Keratinocyte (primary cell): ENCODE results near the gene AQP2. TPM values are rescaled to one million over a fixed set of nuclear protein-coding genes. Genes with fewer than 3 reads are reported as not detected.

Source experiments
- DNase-seq: peaks from one replicate; pipeline ENCODE4 v3.0.0-alpha.2; 2011; ENCODE audit warnings: low read depth, missing footprints, low spot score
- FAIRE-seq: peaks from 2 replicates; lab custom pipeline; 2011; peaks lifted over from hg19 to GRCh38; lab: Jason Lieb, UNC
- H2AFZ ChIP-seq: 2 replicates; pipeline ENCODE4 v1.6.0; 2012; ENCODE audit warnings: low read length, control low read depth, inconsistent platforms; ENCODE audit not compliant: control insufficient read depth
- H3K27ac ChIP-seq: 2 replicates; pipeline ENCODE4 v1.5.1; 2011; ENCODE audit warnings: low read length; ENCODE audit not compliant: control insufficient read depth, insufficient read depth
- H3K27me3 ChIP-seq: 3 replicates; pipeline ENCODE4 v1.6.0; 2011; ENCODE audit warnings: low read length; ENCODE audit not compliant: control insufficient read depth, insufficient read depth; ENCODE audit errors: extremely low read depth
- H3K36me3 ChIP-seq, 2 experiments: 2 replicates in 1 of 2; 3 replicates in 1 of 2; pipeline ENCODE4 v1.5.1; 2011; ENCODE audit warnings: low read length in 2 of 2, mild to moderate bottlenecking in 1 of 2; ENCODE audit not compliant: control insufficient read depth in 2 of 2, insufficient read depth in 2 of 2; ENCODE audit errors: extremely low read depth in 1 of 2
- H3K4me1 ChIP-seq: 3 replicates; pipeline ENCODE4 v1.5.1; 2011; ENCODE audit warnings: low read length; ENCODE audit not compliant: control insufficient read depth, insufficient read depth; ENCODE audit errors: extremely low read depth
- H3K4me2 ChIP-seq: 3 replicates; pipeline ENCODE4 v1.6.0; 2011; ENCODE audit warnings: low read depth, low read length; ENCODE audit not compliant: control insufficient read depth, insufficient read depth; ENCODE audit errors: extremely low read depth
- H3K4me3 ChIP-seq, 3 experiments: fragments of 200-600 bp in 1 of 3; sonication (generic) in 1 of 3; 2 replicates in 2 of 3; 3 replicates in 1 of 3; pipeline ENCODE4 v1.5.1; 2011 to 2016; ENCODE audit warnings: low read length in 3 of 3, mild to moderate bottlenecking in 3 of 3, control low read depth in 2 of 3, inconsistent platforms in 1 of 3, low read depth in 1 of 3, mixed read lengths in 1 of 3, mixed run types in 1 of 3, moderate library complexity in 1 of 3; ENCODE audit not compliant: control insufficient read depth in 2 of 3, insufficient read depth in 2 of 3; ENCODE audit errors: extremely low read depth in 1 of 3
- H3K79me2 ChIP-seq: 2 replicates; pipeline ENCODE4 v1.6.0; 2012; ENCODE audit warnings: low read length; ENCODE audit not compliant: control insufficient read depth, insufficient read depth
- H3K9ac ChIP-seq: 3 replicates; pipeline ENCODE4 v1.6.0; 2011; ENCODE audit warnings: low read length; ENCODE audit not compliant: control insufficient read depth, insufficient read depth; ENCODE audit errors: extremely low read depth
- H3K9me1 ChIP-seq: 3 replicates; pipeline ENCODE4 v1.6.0; 2011; ENCODE audit warnings: low read length; ENCODE audit not compliant: control insufficient read depth, insufficient read depth; ENCODE audit errors: extremely low read depth
- H3K9me3 ChIP-seq: 2 replicates; pipeline ENCODE4 v1.5.1; 2012; ENCODE audit warnings: low read depth, low read length; ENCODE audit not compliant: control insufficient read depth
- H4K20me1 ChIP-seq: 3 replicates; pipeline ENCODE4 v1.6.0; 2011; ENCODE audit warnings: low read length; ENCODE audit not compliant: control insufficient read depth, insufficient read depth; ENCODE audit errors: extremely low read depth
- EZH2 ChIP-seq: IDR thresholded peaks from one replicate; pipeline ENCODE4 v1.6.1; 2012; ENCODE audit warnings: inconsistent platforms, mild to moderate bottlenecking, low read length, moderate library complexity
- dilution Hi-C: fragments of 300-500 bp; cut with MboI; formaldehyde crosslinking; loops from one replicate; pipeline ENCODE4 v1.7.0; 2020; ENCODE audit warnings: low sequenced_read_pairs; ENCODE audit not compliant: extremely low pct_ligation_motif_present
- polyA plus RNA-seq, 5 experiments: library from polyadenylated mRNA; depleted of rRNA in 3 of 5; stranded (reverse) in 3 of 5; stranded (forward) in 1 of 5; unstranded in 1 of 5; fragments of >200 nt; gene quantifications; 1 replicate in 1 of 5; 2 replicates in 3 of 5; 3 replicates in 1 of 5; pipeline versions ENCODE4 v1.2.1 to v1.2.3, GENCODE V29; 2011 to 2012; ENCODE audit warnings: missing spikeins in 2 of 5, low read depth in 1 of 5, low replicate concordance in 1 of 5
- TF ChIP-seq, protein P1 (sequence below), 3 experiments: IDR thresholded peaks in 1 of 3; conservative IDR thresholded peaks in 1 of 3; optimal IDR thresholded peaks in 1 of 3; 2 replicates in 2 of 3; 3 replicates in 1 of 3; pipeline versions ENCODE3 to v1.5.1; 2011; ENCODE audit warnings: low read length in 3 of 3, mild to moderate bottlenecking in 3 of 3, moderate library complexity in 2 of 3, control low read depth in 1 of 3, inconsistent platforms in 1 of 3; ENCODE audit not compliant: insufficient read depth in 2 of 3; ENCODE audit errors: extremely low read depth in 1 of 3

AQP2 gene
- polyA plus RNA-seq, 1 donor (not counting 4 experiments of a cell fraction or from before 2014, with no cell fraction given) = not detected

DNA sequence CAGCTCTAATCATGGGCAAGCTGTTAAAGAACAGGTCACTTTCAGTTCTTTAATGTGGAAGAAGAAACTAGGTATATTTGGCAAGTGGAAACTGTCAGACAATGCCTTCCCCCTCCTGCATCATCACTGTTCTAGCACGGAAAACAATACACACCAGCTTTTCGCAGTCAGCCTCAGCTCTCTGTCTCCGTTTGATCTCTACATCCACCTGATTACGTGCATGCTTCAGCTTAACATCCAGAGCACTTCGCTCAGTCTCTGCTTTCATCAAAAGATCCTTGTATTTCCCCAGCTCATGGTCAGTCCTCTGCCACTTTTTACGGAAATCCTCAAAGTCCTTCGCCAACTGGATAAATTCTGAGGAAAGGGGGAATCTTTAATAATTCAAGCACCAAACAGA, 55.7 kb downstream of the AQP2 start:
- Histone ChIP-seq H3K9ac (no peak overlapping the region), H3K27me3 (no peaks in the 10 kb centered on the region), H4K20me1 (no peaks in the 10 kb centered on the region), H3K9me3 (no peaks in the 10 kb centered on the region), H3K4me1 (no peaks in the 10 kb centered on the region), H3K27ac (no peak overlapping the region), H2AFZ (no peak overlapping the region), H3K4me2 (no peak overlapping the region), H3K36me3 (peaks cover 9 to 18% of the 10 kb centered on the region in 2 experiments), H3K4me3 (no peak overlapping the region), H3K9me1 (no peaks in the 10 kb centered on the region), H3K79me2 (peaks cover 16% of the 10 kb centered on the region)
- no peak for FAIRE-seq
- DNase-seq = no peak
- dilution Hi-C loops = loop anchor here (10.0 kb wide), 1 partner anchor 59 kb away; no protein-coding TSS in a partner anchor
- no peak for TF ChIP-seq EZH2
- TF ChIP-seq, protein P1, sequence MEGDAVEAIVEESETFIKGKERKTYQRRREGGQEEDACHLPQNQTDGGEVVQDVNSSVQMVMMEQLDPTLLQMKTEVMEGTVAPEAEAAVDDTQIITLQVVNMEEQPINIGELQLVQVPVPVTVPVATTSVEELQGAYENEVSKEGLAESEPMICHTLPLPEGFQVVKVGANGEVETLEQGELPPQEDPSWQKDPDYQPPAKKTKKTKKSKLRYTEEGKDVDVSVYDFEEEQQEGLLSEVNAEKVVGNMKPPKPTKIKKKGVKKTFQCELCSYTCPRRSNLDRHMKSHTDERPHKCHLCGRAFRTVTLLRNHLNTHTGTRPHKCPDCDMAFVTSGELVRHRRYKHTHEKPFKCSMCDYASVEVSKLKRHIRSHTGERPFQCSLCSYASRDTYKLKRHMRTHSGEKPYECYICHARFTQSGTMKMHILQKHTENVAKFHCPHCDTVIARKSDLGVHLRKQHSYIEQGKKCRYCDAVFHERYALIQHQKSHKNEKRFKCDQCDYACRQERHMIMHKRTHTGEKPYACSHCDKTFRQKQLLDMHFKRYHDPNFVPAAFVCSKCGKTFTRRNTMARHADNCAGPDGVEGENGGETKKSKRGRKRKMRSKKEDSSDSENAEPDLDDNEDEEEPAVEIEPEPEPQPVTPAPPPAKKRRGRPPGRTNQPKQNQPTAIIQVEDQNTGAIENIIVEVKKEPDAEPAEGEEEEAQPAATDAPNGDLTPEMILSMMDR (optimal IDR thresholded peaks at IDR 0.05 in 1 of 3, IDR thresholded peaks at IDR 0.05 in 1 of 3, conservative IDR thresholded peaks at IDR 0.05 in 1 of 3; ENCODE audit: extremely low read depth in 1 of 3, insufficient read depth in 2 of 3, low read length in 3 of 3) = no peak

DNA sequence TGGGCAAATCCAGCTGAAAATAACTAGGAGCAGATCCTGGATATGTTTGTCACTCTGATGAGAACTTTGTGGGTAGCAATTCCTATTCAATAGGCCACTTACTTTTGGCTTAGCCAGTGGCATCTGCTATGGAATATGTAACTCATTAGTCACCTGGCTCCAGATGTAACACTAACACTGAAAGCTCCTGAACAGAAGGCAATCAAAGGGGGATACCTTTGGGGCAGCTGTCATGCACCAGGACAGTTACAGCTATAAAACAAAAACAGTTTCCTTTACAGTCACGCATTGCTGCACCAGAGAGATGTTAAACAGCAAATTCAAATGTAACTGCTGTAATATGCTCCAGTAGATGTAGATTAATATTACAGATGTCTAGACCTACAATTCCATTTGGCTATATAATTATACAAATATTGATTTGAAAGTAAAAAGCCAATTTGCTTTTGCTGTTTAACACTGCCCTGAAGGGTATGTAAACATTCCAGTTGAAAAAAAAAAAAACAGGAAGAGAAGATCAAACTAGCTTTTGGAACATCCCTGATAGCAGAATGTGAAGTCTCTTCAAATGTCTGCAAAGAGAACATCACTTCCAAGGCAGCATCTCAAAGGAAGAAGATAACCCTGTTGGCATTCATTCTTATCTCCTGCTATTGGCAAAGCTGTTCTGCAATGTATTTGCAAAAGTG, 56.4 kb downstream of the AQP2 start:
- Histone ChIP-seq H3K4me2 (no peak overlapping the region), H3K9ac (no peak overlapping the region), H3K9me3 (no peaks in the 10 kb centered on the region), H3K9me1 (no peaks in the 10 kb centered on the region), H3K79me2 (peaks cover 17% of the 10 kb centered on the region), H2AFZ (no peak overlapping the region), H3K36me3 (peaks cover 9 to 20% of the 10 kb centered on the region in 2 experiments), H3K27ac (no peak overlapping the region), H3K27me3 (no peaks in the 10 kb centered on the region), H4K20me1 (no peaks in the 10 kb centered on the region), H3K4me1 (no peaks in the 10 kb centered on the region), H3K4me3 (no peak overlapping the region)
- dilution Hi-C loops = loop anchor here (10.0 kb wide), 1 partner anchor 58 kb away; no protein-coding TSS in a partner anchor
- DNase-seq (no peak), FAIRE-seq (no peak)
- TF ChIP-seq EZH2 = no peak
- TF ChIP-seq, protein P1 (optimal IDR thresholded peaks at IDR 0.05 in 1 of 3, IDR thresholded peaks at IDR 0.05 in 1 of 3, conservative IDR thresholded peaks at IDR 0.05 in 1 of 3; ENCODE audit: extremely low read depth in 1 of 3, insufficient read depth in 2 of 3, low read length in 3 of 3) = no peak

Other genes starting within 250 kb of the AQP2 start
- gene FMNL3, start 243.3 kb upstream of the AQP2 start, polyA plus RNA-seq = 1.1 to 1.4 TPM (median 1.2 TPM) in 3 replicates
- 619 to 815 TPM (median 668 TPM) in 3 replicates for gene TMBIM6, start 209.2 kb upstream of the AQP2 start, polyA plus RNA-seq
- 3.9 to 5.8 TPM (median 4.4 TPM) in 3 replicates for gene NCKAP5L, start 122.3 kb upstream of the AQP2 start, polyA plus RNA-seq
- gene BCDIN3D, start 107.6 kb upstream of the AQP2 start, polyA plus RNA-seq = 2.9 to 3.7 TPM (median 3.4 TPM) in 3 replicates
- gene FAIM2, start 46.8 kb upstream of the AQP2 start, polyA plus RNA-seq = 0.07 TPM in 1 of 3 replicates, not detected in the others
- not detected in 3 replicates for gene AQP5, start 11.1 kb downstream of the AQP2 start, polyA plus RNA-seq
- 0.28 to 0.57 TPM (median 0.45 TPM) in 3 replicates for gene AQP6, start 22.2 kb downstream of the AQP2 start, polyA plus RNA-seq
- 27.7 to 57.1 TPM (median 45.2 TPM) in 3 replicates for gene RACGAP1, start 74.8 kb downstream of the AQP2 start, polyA plus RNA-seq
- 5.7 to 8.3 TPM (median 5.7 TPM) in 3 replicates for gene ASIC1, start 106.9 kb downstream of the AQP2 start, polyA plus RNA-seq
- gene SMARCD1, start 134.6 kb downstream of the AQP2 start, polyA plus RNA-seq = 48.8 to 91.5 TPM (median 56.6 TPM) in 3 replicates
- gene GPD1, start 153.3 kb downstream of the AQP2 start, polyA plus RNA-seq = 0.13 to 0.22 TPM (median 0.17 TPM) in 3 replicates
- 62.5 to 139 TPM (median 96.6 TPM) in 3 replicates for gene COX14, start 161.5 kb downstream of the AQP2 start, polyA plus RNA-seq
- gene CERS5, start 216.6 kb downstream of the AQP2 start, polyA plus RNA-seq = 50.6 to 72.3 TPM (median 61.4 TPM) in 3 replicates